Ishikawa (cell line): ENCODE measurements around the gene ANKRD1.

Source experiments
- MAX ChIP-seq: IDR thresholded peaks from 2 replicates; pipeline ENCODE4 v1.6.1; 2012
- NFIC ChIP-seq: IDR thresholded peaks from 2 replicates; pipeline ENCODE4 v1.6.1; 2012
- RAD21 ChIP-seq: IDR thresholded peaks from 2 replicates; pipeline ENCODE4 v1.6.1; 2012; ENCODE audit warnings: low read depth
- TEAD4 ChIP-seq: IDR thresholded peaks from 2 replicates; pipeline ENCODE4 v1.6.1; 2012

- TF ChIP-seq RAD21 = no peak; the same call in 1 of the 2 replicates
- TF ChIP-seq NFIC = peak; percentile 56; the same call in 1 of the 2 replicates
- TF ChIP-seq MAX = peak; percentile 33
- peak; percentile 75 for TF ChIP-seq TEAD4
These were observed 47.6 kb upstream of the ANKRD1 start for GRCh38 chr10:90968328-90969081.
